ENCODE results near the gene HECA. TPM values are rescaled to one million over a fixed set of nuclear protein-coding genes. Genes with fewer than 3 reads are reported as not detected.

HECA gene
- total and polyA plus RNA-seq, 10 of the 15 experiments (the other 5 are each of a cell fraction or from before 2014, with no cell fraction given), result 0.52 to 7.2 (median 2.7) TPM

- in situ Hi-C loops (cut with MboI), result no loop called here
- TF ChIP-seq, protein P1, sequence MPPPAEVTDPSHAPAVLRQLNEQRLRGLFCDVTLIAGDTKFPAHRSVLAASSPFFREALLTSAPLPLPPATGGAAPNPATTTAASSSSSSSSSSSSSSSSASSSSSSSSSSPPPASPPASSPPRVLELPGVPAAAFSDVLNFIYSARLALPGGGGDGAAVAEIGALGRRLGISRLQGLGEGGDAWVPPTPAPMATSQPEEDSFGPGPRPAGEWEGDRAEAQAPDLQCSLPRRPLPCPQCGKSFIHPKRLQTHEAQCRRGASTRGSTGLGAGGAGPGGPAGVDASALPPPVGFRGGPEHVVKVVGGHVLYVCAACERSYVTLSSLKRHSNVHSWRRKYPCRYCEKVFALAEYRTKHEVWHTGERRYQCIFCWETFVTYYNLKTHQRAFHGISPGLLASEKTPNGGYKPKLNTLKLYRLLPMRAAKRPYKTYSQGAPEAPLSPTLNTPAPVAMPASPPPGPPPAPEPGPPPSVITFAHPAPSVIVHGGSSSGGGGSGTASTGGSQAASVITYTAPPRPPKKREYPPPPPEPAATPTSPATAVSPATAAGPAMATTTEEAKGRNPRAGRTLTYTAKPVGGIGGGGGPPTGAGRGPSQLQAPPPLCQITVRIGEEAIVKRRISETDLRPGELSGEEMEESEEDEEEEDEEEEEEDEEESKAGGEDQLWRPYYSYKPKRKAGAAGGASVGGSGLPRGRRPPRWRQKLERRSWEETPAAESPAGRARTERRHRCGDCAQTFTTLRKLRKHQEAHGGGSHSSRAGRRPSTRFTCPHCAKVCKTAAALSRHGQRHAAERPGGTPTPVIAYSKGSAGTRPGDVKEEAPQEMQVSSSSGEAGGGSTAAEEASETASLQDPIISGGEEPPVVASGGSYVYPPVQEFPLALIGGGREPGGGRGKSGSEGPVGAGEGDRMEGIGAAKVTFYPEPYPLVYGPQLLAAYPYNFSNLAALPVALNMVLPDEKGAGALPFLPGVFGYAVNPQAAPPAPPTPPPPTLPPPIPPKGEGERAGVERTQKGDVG (CRISPR knock-in tag; IDR thresholded peaks at IDR 0.05), result no peak
- TF ChIP-seq EZH2 (IDR thresholded peaks at IDR 0.05; ENCODE audit: borderline replicate concordance, control insufficient read depth, low read depth, low read length) (no peak), PML (IDR thresholded peaks at IDR 0.05; ENCODE audit: low read length) (no peak), IKZF1 (conservative IDR thresholded peaks at IDR 0.05) (no peak), ZNF207 (IDR thresholded peaks at IDR 0.05; ENCODE audit: borderline replicate concordance) (no peak), ZZZ3 (IDR thresholded peaks at IDR 0.05; ENCODE audit: control insufficient read depth, insufficient read length, low read depth) (no peak), FOS (IDR thresholded peaks at IDR 0.05; ENCODE audit: borderline replicate concordance, extremely low read depth, insufficient read length) (no peak), TCF3 (IDR thresholded peaks at IDR 0.05; ENCODE audit: borderline replicate concordance, insufficient read depth, low read depth, low read length) (no peak), WRNIP1 (IDR thresholded peaks at IDR 0.05; ENCODE audit: borderline replicate concordance, low read depth, low read length) (no peak), POLR2AphosphoS2 (IDR thresholded peaks at IDR 0.05; ENCODE audit: low read depth, low read length) (no peak), NKRF (conservative IDR thresholded peaks at IDR 0.05) (no peak), PRDM15 (CRISPR knock-in tag; IDR thresholded peaks at IDR 0.05) (no peak)
- TF ChIP-seq, protein P2, sequence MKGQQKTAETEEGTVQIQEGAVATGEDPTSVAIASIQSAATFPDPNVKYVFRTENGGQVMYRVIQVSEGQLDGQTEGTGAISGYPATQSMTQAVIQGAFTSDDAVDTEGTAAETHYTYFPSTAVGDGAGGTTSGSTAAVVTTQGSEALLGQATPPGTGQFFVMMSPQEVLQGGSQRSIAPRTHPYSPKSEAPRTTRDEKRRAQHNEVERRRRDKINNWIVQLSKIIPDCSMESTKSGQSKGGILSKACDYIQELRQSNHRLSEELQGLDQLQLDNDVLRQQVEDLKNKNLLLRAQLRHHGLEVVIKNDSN (IDR thresholded peaks at IDR 0.05; ENCODE audit: borderline replicate concordance, extremely low read length, insufficient read depth, low read depth, low read length), result no peak
- CTCF ChIA-PET, result interaction anchor here (0.8 kb wide), 1 partner anchor 11 kb away, joined by 3 read pairs; no protein-coding TSS in a partner anchor
- H3K36me3 ChIP-seq (ENCODE audit: control insufficient read depth in 2 of 2, insufficient read depth in 2 of 2, low read length in 1 of 2), result no peaks in the 10 kb centered on the region
- intact Hi-C loops (cut with micrococcal nuclease; ENCODE audit: unreplicated experiment), result loop anchor here (1.0 kb wide), 1 partner anchor 10 kb away; no protein-coding TSS in a partner anchor
- no peak overlapping the region for H2AFZ ChIP-seq (ENCODE audit: control insufficient read depth, low read depth, low read length)
- no peaks in the 10 kb centered on the region for H3K9me3 ChIP-seq (replicated peaks; ENCODE audit: control insufficient read depth, insufficient read depth, low read length)
- H3K4me3 ChIP-seq, result no peak overlapping the region
- H3K4me1 ChIP-seq (ENCODE audit: control insufficient read depth, insufficient read depth, low read length), result no peaks in the 10 kb centered on the region
- no peak overlapping the region for H3K4me2 ChIP-seq (ENCODE audit: control insufficient read depth, insufficient read depth)
- no peaks in the 10 kb centered on the region for H4K20me1 ChIP-seq (ENCODE audit: control insufficient read depth, insufficient read depth)
- RAD21 ChIA-PET (ENCODE audit: unreplicated experiment), result interaction anchor here (1.7 kb wide), 1 partner anchor 9 kb away, joined by 3 read pairs; no protein-coding TSS in a partner anchor
- ATAC-seq (no peak), DNase-seq (ENCODE audit: low read depth, low spot score) (no peak), FAIRE-seq (no peak)
- no peaks in the 10 kb centered on the region for H3K27me3 ChIP-seq (replicated peaks in 1 of 2; ENCODE audit: control insufficient read depth in 2 of 2, insufficient read depth in 2 of 2, low read length in 1 of 2)
- POLR2A ChIA-PET, result interaction anchor here (0.6 kb wide), 1 partner anchor 9 kb away, joined by 4 read pairs; no protein-coding TSS in a partner anchor
- no peaks in the 10 kb centered on the region for H3K79me2 ChIP-seq (ENCODE audit: control insufficient read depth, insufficient read depth, low read length)
- WGBS (ENCODE audit: insufficient coverage, insufficient replicate concordance, low lambda C conversion rate, missing lambda C conversion rate), result 75% methylated on average over 3 of the region's 3 CpGs
- no TSS peak for BruUV-seq (replicated peaks)
- no peak overlapping the region for H3K27ac ChIP-seq (ENCODE audit: control insufficient read depth, insufficient read depth)
- SMC1A ChIA-PET (ENCODE audit: uncharacterized antibody, unreplicated experiment), result interaction anchor here (1.1 kb wide), 1 partner anchor 79 kb away, joined by 3 read pairs; no protein-coding TSS in a partner anchor
- no peak overlapping the region for H3K9ac ChIP-seq (ENCODE audit: control insufficient read depth, insufficient read depth, low read length)
These were observed 16.0 kb downstream of the HECA start for GRCh38 chr6:139150920-139151319.
